ENCODE results near the gene USP13. TPM values are rescaled to one million over a fixed set of nuclear protein-coding genes. Genes with fewer than 3 reads are reported as not detected.

The USP13 gene
- polyA plus RNA-seq, 3 donors = 0.31 to 1.6 (median 1.2) TPM

- intact Hi-C loops (cut with micrococcal nuclease) = no loop called here
- Histone ChIP-seq H3K4me3 (replicated peaks in 1 of 3; ENCODE audit: low read depth in 2 of 3, low read length in 3 of 3) (no peak overlapping the region), H3K36me3 (replicated peaks in 1 of 2; ENCODE audit: control insufficient read depth in 1 of 2, insufficient read depth in 2 of 2, low read length in 2 of 2) (peaks cover 0 to 7% of the 10 kb centered on the region in 2 donors), H3K79me2 (ENCODE audit: insufficient read depth, low read length) (no peaks in the 10 kb centered on the region), H3K27ac (ENCODE audit: low read depth in 1 of 2, low read length in 2 of 2) (no peak overlapping the region), H3K4me2 (replicated peaks; ENCODE audit: extremely low read depth, low read length, poor library complexity, severe bottlenecking) (no peak overlapping the region), H4K20me1 (ENCODE audit: insufficient read depth, low read length) (no peaks in the 10 kb centered on the region), H3K27me3 (ENCODE audit: control insufficient read depth in 2 of 2, insufficient read depth in 2 of 2, low read length in 2 of 2) (no peaks in the 10 kb centered on the region), H2AFZ (ENCODE audit: insufficient read depth, low read depth, low read length, poor library complexity, severe bottlenecking) (no peak overlapping the region), H3K4me1 (ENCODE audit: control insufficient read depth in 1 of 2, insufficient read depth in 2 of 2, low read length in 2 of 2) (no peaks in the 10 kb centered on the region), H3K9ac (ENCODE audit: insufficient read depth, low read length, poor library complexity, severe bottlenecking) (no peak overlapping the region), H3K9me3 (replicated peaks in 1 of 2; ENCODE audit: control insufficient read depth in 1 of 2, insufficient read depth in 1 of 2, low read length in 2 of 2) (no peaks in the 10 kb centered on the region)
- no peaks in the 10 kb centered on the region for H3K27me3 Mint-ChIP-seq (ENCODE audit: low read depth in 3 of 3)
- H3K4me3 Mint-ChIP-seq = no peak overlapping the region
- WGBS (ENCODE audit: insufficient coverage) = no CpG with 5 or more reads among the region's 7 CpGs
- DNase-seq = no peak
- peak overlapping the region in 1 of 7 donors; percentile 16 for H3K27ac Mint-ChIP-seq
- peaks cover 4 to 13% of the 10 kb centered on the region in 2 donors for H3K36me3 Mint-ChIP-seq
- no peak for TF ChIP-seq CTCF (IDR thresholded peaks at IDR 0.05)
- H3K9me3 Mint-ChIP-seq = no peaks in the 10 kb centered on the region
- H3K4me1 Mint-ChIP-seq = no peaks in the 10 kb centered on the region
Observed at GRCh38 chr3:179732661-179733348, 80.0 kb downstream of the USP13 start.

GRCh38 chr3:179733797-179734196, 81.0 kb downstream of the USP13 start:
- DNase-seq = no peak
- no peak overlapping the region for H3K4me2 ChIP-seq (replicated peaks; ENCODE audit: extremely low read depth, low read length, poor library complexity, severe bottlenecking)
- Mint-ChIP-seq H3K4me1 (no peaks in the 10 kb centered on the region), H3K27me3 (ENCODE audit: low read depth in 3 of 3) (no peaks in the 10 kb centered on the region), H3K27ac (peak overlapping the region in 1 of 7 donors; percentile 27), H3K9me3 (no peaks in the 10 kb centered on the region), H3K4me3 (no peak overlapping the region), H3K36me3 (peaks cover 4 to 13% of the 10 kb centered on the region in 2 donors)
- H3K27me3 ChIP-seq (ENCODE audit: control insufficient read depth in 2 of 2, insufficient read depth in 2 of 2, low read length in 2 of 2) = no peaks in the 10 kb centered on the region
- intact Hi-C loops (cut with micrococcal nuclease) = no loop called here
- TF ChIP-seq CTCF (IDR thresholded peaks at IDR 0.05) = no peak
- no peaks in the 10 kb centered on the region for H3K9me3 ChIP-seq (replicated peaks in 1 of 2; ENCODE audit: control insufficient read depth in 1 of 2, insufficient read depth in 1 of 2, low read length in 2 of 2)
- WGBS (ENCODE audit: insufficient coverage) = no CpG with 5 or more reads among the region's 5 CpGs
- H4K20me1 ChIP-seq (ENCODE audit: insufficient read depth, low read length) = no peaks in the 10 kb centered on the region
- H3K4me1 ChIP-seq (ENCODE audit: control insufficient read depth in 1 of 2, insufficient read depth in 2 of 2, low read length in 2 of 2) = no peaks in the 10 kb centered on the region
- no peak overlapping the region for H3K27ac ChIP-seq (ENCODE audit: low read depth in 1 of 2, low read length in 2 of 2)
- peaks cover 0 to 7% of the 10 kb centered on the region in 2 donors for H3K36me3 ChIP-seq (replicated peaks in 1 of 2; ENCODE audit: control insufficient read depth in 1 of 2, insufficient read depth in 2 of 2, low read length in 2 of 2)
- no peak overlapping the region for H3K9ac ChIP-seq (ENCODE audit: insufficient read depth, low read length, poor library complexity, severe bottlenecking)
- H3K4me3 ChIP-seq (replicated peaks in 1 of 3; ENCODE audit: low read depth in 2 of 3, low read length in 3 of 3) = no peak overlapping the region
- no peaks in the 10 kb centered on the region for H3K79me2 ChIP-seq (ENCODE audit: insufficient read depth, low read length)
- no peak overlapping the region for H2AFZ ChIP-seq (ENCODE audit: insufficient read depth, low read depth, low read length, poor library complexity, severe bottlenecking)
